Eye (tissue), 1 donor: ENCODE measurements around the gene TNS3.
A peak's percentile ranks its signal among the peaks of the same experiment; 100 is the strongest.

Source experiments
- DNase-seq: peaks from one replicate; pipeline ENCODE4 v3.0.0-alpha.2; 2015

TNS3 gene

GRCh38 chr7:47518827-47519226 lies 63.1 kb downstream of the TNS3 start:
- DNase-seq = no peak

- DNase-seq = no peak
These were observed 64.0 kb downstream of the TNS3 start for GRCh38 chr7:47517821-47518480.

GRCh38 chr7:47516985-47517600 lies 64.8 kb downstream of the TNS3 start:
- DNase-seq = no peak

- no peak for DNase-seq
These were observed 65.5 kb downstream of the TNS3 start for GRCh38 chr7:47516386-47516785.

- no peak for DNase-seq
These were observed 66.5 kb downstream of the TNS3 start for GRCh38 chr7:47515305-47515834.

GRCh38 chr7:47514818-47515217 lies 67.1 kb downstream of the TNS3 start:
- DNase-seq = no peak

GRCh38 chr7:47514367-47514766 lies 67.5 kb downstream of the TNS3 start:
- no peak for DNase-seq

GRCh38 chr7:47513741-47514241 lies 68.1 kb downstream of the TNS3 start:
- peak; percentile 85 for DNase-seq

GRCh38 chr7:47512481-47513176 lies 69.3 kb downstream of the TNS3 start:
- no peak for DNase-seq

- DNase-seq = peak; percentile 70
These were observed 70.1 kb downstream of the TNS3 start for GRCh38 chr7:47511699-47512370.

- DNase-seq = no peak
These were observed 71.1 kb downstream of the TNS3 start for GRCh38 chr7:47510786-47511185.

- no peak for DNase-seq
These were observed 71.7 kb downstream of the TNS3 start for GRCh38 chr7:47510192-47510591.

GRCh38 chr7:47509571-47509970 lies 72.3 kb downstream of the TNS3 start:
- DNase-seq = no peak

GRCh38 chr7:47508389-47509380 lies 73.2 kb downstream of the TNS3 start:
- DNase-seq = no peak

GRCh38 chr7:47507522-47507921 lies 74.4 kb downstream of the TNS3 start:
- peak; percentile 75 for DNase-seq

- peak; percentile 68 for DNase-seq
These were observed 75.2 kb downstream of the TNS3 start for GRCh38 chr7:47506382-47507339.

GRCh38 chr7:47505312-47506007 lies 76.5 kb downstream of the TNS3 start:
- DNase-seq = no peak

GRCh38 chr7:47504551-47505311 lies 77.2 kb downstream of the TNS3 start:
- DNase-seq = no peak

GRCh38 chr7:47503281-47503680 lies 78.6 kb downstream of the TNS3 start:
- no peak for DNase-seq
